Subcutaneous preadipocyte (primary cell): Measurements from ENCODE around the gene RANBP17. TPM values are rescaled to one million over a fixed set of nuclear protein-coding genes. Genes with fewer than 3 reads are reported as not detected.

Source experiments
- small RNA-seq: library from RNA; depleted of rRNA; stranded (forward); fragments of <200 nt; gene quantifications from one replicate; pipeline ENCODE3, GENCODE V24; 2012
- total RNA-seq: library from RNA; depleted of rRNA; stranded (reverse); fragments of >200 nt; gene quantifications from 2 replicates; pipeline ENCODE4 v1.2.3, GENCODE V29; 2012

The RANBP17 gene
- total RNA-seq: 2.3 and 2.6 TPM in 2 replicates

DNA sequence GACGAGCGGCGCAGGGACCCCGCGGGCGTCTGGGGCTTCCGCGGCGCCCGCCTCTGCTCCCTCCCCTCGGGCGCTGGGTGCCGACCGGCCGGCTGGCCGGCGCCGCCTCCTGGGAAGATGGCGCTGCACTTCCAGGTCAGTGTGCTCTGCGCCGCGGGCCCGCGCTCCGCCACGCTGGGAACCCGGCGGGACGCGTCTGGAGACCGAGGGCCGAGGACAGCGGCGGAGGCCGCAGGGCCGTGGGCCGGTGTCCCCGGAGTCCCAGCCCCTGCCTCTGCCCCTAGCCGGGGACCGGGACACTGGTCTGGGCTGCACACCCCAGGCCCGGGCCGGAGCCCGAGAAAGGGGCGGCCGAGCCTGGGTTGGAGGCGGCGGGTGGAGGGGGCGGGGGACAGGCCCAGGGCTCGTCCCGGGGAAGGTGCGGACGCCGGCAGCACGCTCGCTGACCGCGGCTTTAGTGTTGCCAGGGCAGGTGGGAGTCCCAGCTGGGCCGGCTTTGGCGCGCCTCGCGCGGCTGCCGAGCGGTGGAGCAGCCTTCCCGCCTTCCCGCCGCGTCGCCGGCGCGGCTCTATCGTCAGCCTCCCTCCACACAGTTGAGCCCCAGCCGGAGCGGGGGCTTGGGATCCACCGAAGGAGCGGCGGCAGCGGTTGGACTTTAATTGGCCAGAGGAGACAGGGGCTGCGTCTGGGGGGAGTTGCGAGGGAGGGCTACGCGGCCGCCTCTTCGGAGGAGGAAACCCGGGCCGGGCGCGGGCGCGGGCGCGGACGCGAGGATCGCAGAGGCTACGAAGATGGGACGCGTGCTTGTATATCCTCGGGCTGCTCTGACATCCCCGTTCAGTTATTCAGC lies at the start of gene RANBP17:
Gene RANBP17, plus strand, starts transcription at position 102 of the 850 bp plus-strand sequence.

DNA sequence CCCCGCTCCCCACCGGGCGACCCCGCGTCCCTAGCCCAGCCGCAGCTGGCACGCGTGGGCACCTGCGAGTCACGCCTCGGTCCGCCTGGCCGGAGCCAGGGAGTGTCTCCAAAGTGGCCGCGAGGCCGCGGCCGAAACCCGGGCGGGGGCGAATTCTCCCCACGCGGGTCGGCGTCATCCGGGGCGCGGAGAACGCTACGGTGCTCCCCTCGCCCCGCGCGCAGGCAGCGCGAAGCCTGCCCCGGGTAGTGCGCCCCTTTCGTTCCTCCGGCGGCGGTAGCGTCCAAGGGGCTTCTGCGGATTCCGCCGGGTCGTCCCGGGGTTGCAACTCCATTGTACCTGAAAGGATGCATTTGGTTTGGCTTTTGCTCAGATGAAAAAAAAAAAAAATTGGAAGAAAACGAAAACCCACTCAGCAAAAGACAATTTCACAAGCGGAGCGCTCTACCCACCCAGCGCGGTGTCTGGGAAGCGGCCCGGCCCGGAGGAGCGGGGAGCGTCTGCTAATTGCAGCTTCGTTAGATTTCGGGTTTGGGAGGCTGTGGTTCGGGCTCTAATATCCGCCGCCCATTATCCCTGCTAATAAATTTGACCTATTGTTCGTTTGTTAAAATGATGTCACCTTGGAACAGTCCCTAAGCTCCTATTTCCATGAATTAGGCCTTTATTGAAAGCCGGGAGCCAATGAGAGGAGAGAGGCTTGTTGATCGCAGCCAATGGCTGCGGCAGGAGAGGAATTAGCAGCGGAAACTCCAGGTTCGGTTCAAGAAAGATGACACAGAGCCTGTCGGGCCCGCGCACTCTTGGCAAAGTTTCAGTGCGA lies 446.8 kb downstream of the RANBP17 start, which contains the start of gene TLX3:
Gene TLX3, plus strand, starts transcription at position 796 of the 823 bp plus-strand sequence. CDS start 118 bp downstream, outside the sequence.

Small RNA genes within 50 kb of the gene (small RNA-seq; reads per million reads assigned to genes)
- gene AC091980.1: not detected

Other genes with a start within 250 kb of the RANBP17 start
- under 0.01 and 0.20 TPM in 2 replicates for gene GABRP, start 78.3 kb upstream of the RANBP17 start, total RNA-seq